Epithelial cell of prostate (primary cell): ENCODE data around the gene ACSF3.

Experiments
- DNase-seq: peaks from one replicate; pipeline ENCODE4 v3.0.0-alpha.2; 2011; ENCODE audit warnings: low read depth, low spot score
- H3K27ac ChIP-seq: fragments of 450-650 bp; 2 replicates; pipeline ENCODE4 v1.5.1; 2017; ENCODE audit warnings: mild to moderate bottlenecking

Gene ACSF3

DNA sequence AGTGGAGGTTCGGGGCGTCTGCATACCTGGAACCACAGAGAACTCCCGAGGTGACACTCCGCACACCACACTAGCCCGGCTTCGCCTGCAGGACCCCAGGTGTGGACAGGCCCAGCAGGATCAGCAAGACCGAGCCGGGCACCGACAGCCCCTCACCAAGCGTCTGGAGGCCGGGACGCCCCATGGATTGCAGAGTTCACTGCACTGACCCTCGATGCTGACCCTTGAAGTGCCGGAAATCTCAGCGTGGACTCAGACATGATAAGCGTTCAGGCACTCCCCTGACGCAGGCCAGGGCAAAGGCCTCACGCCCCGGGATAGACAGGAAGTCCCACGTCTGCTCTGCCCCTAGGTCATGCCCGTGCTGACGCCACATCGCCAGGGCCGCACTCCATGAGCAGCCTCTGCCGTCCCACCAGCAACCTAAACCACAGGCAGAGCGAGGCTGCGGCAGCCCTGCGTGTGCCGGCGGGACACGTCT, 26.0 kb downstream of the ACSF3 start:
- DNase-seq, result no peak

DNA sequence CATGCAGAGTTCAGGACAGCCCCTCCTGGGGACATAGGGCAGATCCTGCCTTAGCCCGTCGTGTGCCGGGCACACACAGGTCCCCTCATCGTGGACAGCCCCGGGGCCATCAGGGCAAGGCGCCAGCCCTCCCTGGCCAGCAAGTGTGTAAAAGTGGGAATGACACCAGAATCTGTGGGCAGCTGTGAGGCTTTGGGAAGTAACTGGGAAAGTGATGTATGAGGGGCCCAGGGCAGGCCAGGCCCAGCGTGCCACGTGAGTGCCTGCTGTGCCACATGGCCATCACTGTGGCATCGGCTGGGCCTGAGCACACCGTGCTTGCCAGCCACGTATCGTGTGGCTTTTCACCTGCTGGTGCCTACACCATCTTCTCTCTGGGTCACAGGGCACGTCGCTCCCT, 26.6 kb downstream of the ACSF3 start:
- DNase-seq, result no peak
- H3K27ac ChIP-seq, result no peak overlapping the region

More for the DNA sequence above, 26.0 kb downstream of the ACSF3 start:
- no peak overlapping the region for H3K27ac ChIP-seq

GRCh38 chr16:89120921-89121351, 27.3 kb downstream of the ACSF3 start:
- DNase-seq, result no peak
- no peak overlapping the region for H3K27ac ChIP-seq

DNA sequence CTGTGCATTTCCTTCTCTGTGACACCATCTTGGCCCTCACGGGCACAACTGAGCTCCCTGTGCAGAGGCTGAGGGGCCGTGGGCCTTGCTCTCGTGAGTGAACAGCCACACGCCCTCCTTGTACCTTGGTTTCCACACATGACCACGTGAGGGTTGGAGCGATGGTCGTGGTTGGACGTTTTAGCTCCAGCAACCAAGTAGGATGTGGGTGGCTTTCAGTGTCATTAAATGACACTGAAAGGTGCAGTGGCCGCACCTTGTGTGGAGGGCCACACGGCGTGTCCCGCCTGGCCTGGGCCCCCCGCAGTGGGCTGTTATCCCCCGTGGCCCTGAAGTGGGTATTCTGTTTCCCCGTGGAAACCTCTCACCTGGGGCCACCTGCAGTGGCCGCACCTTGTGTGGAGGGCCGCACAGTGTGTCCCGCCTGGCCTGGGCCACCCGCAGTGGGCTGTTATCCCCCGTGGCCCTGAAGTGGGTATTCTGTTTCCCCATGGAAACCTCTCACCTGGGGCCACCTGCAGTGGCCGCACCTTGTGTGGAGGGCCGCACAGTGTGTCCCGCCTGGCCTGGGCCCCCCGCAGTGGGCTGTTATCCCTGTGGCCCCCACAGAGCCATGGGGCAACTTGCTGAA, 28.2 kb downstream of the ACSF3 start:
- no peak for DNase-seq
- no peak overlapping the region for H3K27ac ChIP-seq

GRCh38 chr16:89122322-89122851, 28.7 kb downstream of the ACSF3 start:
- no peak overlapping the region for H3K27ac ChIP-seq
- no peak for DNase-seq

- DNase-seq, result no peak
- no peak overlapping the region for H3K27ac ChIP-seq
These were observed 29.6 kb downstream of the ACSF3 start for GRCh38 chr16:89123001-89123830.

- DNase-seq, result no peak
- no peak overlapping the region for H3K27ac ChIP-seq
These were observed 30.1 kb downstream of the ACSF3 start for GRCh38 chr16:89123831-89124100.

- DNase-seq, result no peak
- H3K27ac ChIP-seq, result no peak overlapping the region
These were observed 35.7 kb downstream of the ACSF3 start for GRCh38 chr16:89129378-89129777.

- no peak overlapping the region for H3K27ac ChIP-seq
- DNase-seq, result no peak
These were observed 36.8 kb downstream of the ACSF3 start for GRCh38 chr16:89130448-89130847.

- no peak overlapping the region for H3K27ac ChIP-seq
- DNase-seq, result no peak
These were observed 38.1 kb downstream of the ACSF3 start for GRCh38 chr16:89131783-89132182.

DNA sequence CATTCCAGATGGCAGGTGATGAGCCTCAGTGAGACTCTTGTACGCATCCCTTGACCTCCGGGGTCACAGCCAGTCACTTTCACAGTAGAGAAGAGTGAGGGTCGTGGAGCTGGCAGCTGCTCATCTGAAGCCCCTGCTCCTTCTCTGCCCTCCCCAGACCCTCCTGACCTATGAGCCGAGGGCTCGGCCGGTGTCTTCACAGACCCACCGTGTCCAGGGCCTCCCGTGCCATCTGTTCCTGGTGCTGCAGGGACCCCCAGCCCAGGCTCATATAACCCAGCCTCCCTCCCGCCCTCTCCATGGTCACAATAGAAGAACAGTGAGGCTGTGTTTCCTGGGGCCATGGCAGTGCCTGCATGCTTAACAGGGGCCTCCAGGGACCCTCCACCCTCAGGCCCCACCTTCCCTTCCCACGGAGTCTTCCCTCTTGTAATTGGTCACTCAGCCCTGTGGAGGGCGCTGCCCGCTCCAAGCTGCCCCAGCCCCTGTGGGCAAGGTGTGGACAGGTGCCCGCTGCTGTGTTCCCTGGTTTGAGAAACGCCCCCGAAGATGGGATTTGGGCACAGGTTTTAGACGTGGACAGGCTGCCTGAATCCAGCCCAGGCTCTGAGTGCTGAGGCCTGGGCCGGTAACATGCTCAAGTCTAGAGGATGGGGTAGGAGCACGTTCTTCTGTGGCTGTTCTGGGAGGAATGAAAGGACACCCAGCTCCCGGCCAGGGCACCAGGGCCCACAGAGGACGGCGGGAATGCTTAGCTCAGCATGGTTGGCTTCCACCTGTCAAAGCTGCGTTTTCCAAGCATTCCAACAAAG, 38.7 kb downstream of the ACSF3 start:
- no peak overlapping the region for H3K27ac ChIP-seq
- no peak for DNase-seq

DNA sequence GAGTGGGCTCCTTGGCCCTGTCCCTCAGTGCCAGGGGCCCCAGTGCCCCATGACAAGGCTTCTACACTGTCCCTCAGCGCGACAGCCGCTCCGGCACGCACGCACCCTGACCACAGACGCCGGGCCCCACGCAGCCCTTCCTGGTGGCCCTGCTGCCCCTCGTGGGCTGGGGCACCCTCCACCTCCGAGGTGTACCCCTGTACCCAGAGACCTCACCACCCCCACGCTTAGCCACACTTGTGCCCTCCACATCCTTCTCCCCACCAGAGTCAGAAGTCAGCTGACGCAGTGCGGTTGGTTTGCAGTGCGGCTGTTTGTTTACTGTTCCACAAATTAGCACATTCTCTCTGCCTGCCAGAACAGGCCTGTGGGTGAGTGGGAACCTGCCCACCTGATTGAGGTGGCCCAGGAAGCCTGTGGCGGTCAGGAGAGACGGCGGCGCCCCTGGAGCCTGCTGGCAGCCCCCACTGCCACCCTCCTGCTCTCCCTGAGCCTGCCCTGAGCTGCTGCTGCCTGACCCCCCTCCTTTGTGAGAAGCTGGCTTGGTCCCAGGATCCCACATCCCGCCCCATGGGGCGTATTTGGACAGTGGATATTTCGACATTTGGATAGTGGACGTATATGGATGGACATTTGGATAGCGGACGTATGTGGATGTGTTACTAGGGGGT, 39.9 kb downstream of the ACSF3 start:
- no peak overlapping the region for H3K27ac ChIP-seq

DNA sequence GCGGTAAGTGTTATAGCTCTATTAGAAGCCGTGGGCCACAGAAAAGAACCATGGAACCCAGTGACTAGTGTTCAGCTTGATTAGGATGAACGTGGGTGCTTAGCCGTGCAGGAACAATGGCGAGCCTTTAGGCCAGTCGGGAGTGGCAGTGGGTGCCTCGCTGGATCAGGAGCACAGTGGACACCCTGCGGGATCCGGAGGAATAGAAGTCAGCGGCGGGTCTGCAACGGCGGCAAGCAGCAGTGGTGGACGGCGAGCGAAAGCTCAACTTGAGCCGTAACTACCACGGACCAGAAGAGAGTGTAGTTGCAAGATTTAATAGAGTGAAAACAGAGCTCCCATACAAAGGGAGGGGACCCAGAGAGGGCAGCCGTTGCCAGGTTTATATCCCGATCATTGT, 40.6 kb downstream of the ACSF3 start:
- no peak for DNase-seq
- no peak overlapping the region for H3K27ac ChIP-seq

More for the DNA sequence above, 39.9 kb downstream of the ACSF3 start:
- DNase-seq, result no peak

GRCh38 chr16:89135166-89135565, 41.5 kb downstream of the ACSF3 start:
- no peak for DNase-seq
- no peak overlapping the region for H3K27ac ChIP-seq

- DNase-seq, result no peak
- no peak overlapping the region for H3K27ac ChIP-seq
These were observed 42.5 kb downstream of the ACSF3 start for GRCh38 chr16:89135971-89136765.

GRCh38 chr16:89136931-89137330, 43.3 kb downstream of the ACSF3 start:
- no peak for DNase-seq

DNA sequence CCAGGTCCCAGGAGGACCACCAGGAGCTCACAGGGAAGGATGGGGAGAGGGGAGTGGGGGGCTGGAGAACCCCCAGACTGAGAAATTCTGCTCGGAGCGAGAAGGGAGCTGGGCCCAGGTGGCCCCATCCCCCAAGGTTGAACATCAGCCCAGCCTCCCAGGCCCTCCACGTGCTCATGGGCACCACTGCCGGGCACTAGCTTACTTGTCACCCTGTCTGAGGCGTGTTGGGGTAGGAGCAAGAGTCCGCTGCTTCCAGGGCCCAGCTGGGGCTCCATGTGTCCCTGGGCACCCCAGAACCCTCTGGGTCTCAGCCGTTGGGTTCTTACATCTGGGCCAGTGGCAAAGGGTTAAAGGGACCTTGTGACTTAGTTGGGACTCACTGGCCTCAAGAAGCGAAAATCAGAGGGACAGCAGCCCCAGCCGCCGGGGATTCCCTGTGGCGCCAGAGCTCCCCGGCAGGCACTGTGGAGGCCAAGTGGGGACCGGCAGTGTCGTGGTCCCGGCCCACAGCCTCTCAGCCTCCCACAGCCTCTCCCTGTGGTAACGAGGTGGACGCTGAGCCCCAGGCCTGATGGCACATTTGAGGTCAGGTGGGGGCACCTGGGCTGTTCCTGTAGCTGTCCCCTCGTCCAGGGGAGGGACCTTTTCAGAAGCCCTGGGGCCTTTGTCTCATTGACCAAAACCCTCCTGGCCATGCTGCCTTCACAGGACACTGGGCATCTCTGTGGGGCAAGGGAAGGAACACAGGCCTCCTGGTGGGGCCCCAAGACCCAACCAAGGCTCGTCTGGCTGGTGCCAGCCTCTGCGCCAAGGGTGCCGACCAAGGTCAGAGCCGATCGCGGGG, 44.2 kb downstream of the ACSF3 start:
- no peak overlapping the region for H3K27ac ChIP-seq
- DNase-seq, result no peak

More at GRCh38 chr16:89136931-89137330, 43.3 kb downstream of the ACSF3 start:
- H3K27ac ChIP-seq, result no peak overlapping the region

DNA sequence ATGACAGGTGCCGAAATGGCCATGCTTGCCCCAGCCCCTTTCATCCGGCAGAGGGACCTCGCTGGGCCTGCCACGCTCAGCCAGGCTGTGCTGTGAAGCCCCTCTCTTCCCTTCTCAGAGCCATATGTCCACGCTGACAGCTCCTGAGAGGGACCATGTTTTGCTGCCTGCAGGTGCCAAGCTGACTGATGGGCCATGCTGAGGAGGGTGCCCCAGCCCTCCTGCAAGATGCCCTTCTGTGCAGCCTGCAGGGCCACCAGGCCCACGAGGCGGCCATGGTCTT, 44.8 kb downstream of the ACSF3 start:
- no peak for DNase-seq
- no peak overlapping the region for H3K27ac ChIP-seq
